HepG2 (cell line): ENCODE measurements around the gene SETD2. TPM values are rescaled to one million over a fixed set of nuclear protein-coding genes. Genes with fewer than 3 reads are reported as not detected.

ENCODE experiments used
- CENPX ChIP-seq: sonication (generic); formaldehyde crosslinking; IDR thresholded peaks from 2 replicates; pipeline ENCODE4 v1.9.0; 2021; ENCODE audit warnings: mild to moderate bottlenecking, missing genetic modification reagents, moderate library complexity
- FOXJ3 ChIP-seq: sonication (generic); formaldehyde crosslinking; IDR thresholded peaks from 2 replicates; pipeline ENCODE4 v1.4.0; 2020; ENCODE audit warnings: missing genetic modification reagents, mild to moderate bottlenecking, borderline replicate concordance
- HES4 ChIP-seq: sonication (generic); formaldehyde crosslinking; IDR thresholded peaks from 2 replicates; pipeline ENCODE4 v1.9.0; 2021; ENCODE audit warnings: mild to moderate bottlenecking, missing genetic modification reagents, borderline replicate concordance
- HNRNPUL1 ChIP-seq: fragments of 200-400 bp; formaldehyde crosslinking; IDR thresholded peaks from 2 replicates; pipeline ENCODE4 v1.6.1; 2017; ENCODE audit warnings: low read depth, mild to moderate bottlenecking, low read length, moderate library complexity
- NCOA5 ChIP-seq: sonication (generic); formaldehyde crosslinking; IDR thresholded peaks from 2 replicates; pipeline ENCODE4 v1.4.0; 2020; ENCODE audit warnings: missing genetic modification reagents
- TGIF2 ChIP-seq: IDR thresholded peaks from 2 replicates; pipeline ENCODE4 v1.6.1; 2016; ENCODE audit warnings: control low read depth, missing compliant biosample characterization
- THRA ChIP-seq: sonication (generic); formaldehyde crosslinking; IDR thresholded peaks from 2 replicates; pipeline ENCODE4 v1.4.0; 2020; ENCODE audit warnings: missing genetic modification reagents, borderline replicate concordance
- TOPORS ChIP-seq: sonication (generic); formaldehyde crosslinking; IDR thresholded peaks from 2 replicates; pipeline ENCODE4 v1.8.0; 2023; ENCODE audit warnings: mild to moderate bottlenecking, missing genetic modification reagents
- U2AF2 ChIP-seq: fragments of 200-400 bp; formaldehyde crosslinking; IDR thresholded peaks from 2 replicates; pipeline ENCODE4 v1.6.1; 2017; ENCODE audit warnings: low read depth, mild to moderate bottlenecking, low read length
- YY1 ChIP-seq: IDR thresholded peaks from 2 replicates; pipeline ENCODE4 v1.6.1; 2011; ENCODE audit warnings: low read length, low read depth, moderate library complexity, mild to moderate bottlenecking; ENCODE audit not compliant: insufficient read depth, insufficient replicate concordance
- ZNF180 ChIP-seq: sonication (generic); formaldehyde crosslinking; IDR thresholded peaks from 2 replicates; pipeline ENCODE4 v1.4.0; 2020; ENCODE audit warnings: low read depth, missing genetic modification reagents, borderline replicate concordance
- ZNF263 ChIP-seq: sonication (generic); formaldehyde crosslinking; IDR thresholded peaks from 2 replicates; pipeline ENCODE4 v1.4.0; 2020; ENCODE audit warnings: missing genetic modification reagents
- ZNF350 ChIP-seq: sonication (generic); formaldehyde crosslinking; IDR thresholded peaks from 2 replicates; pipeline ENCODE4 v1.4.0; 2020; ENCODE audit warnings: mild to moderate bottlenecking, low read depth, missing genetic modification reagents, borderline replicate concordance
- ZNF562 ChIP-seq: sonication (generic); formaldehyde crosslinking; IDR thresholded peaks from 2 replicates; pipeline ENCODE4 v1.8.0; 2022; ENCODE audit warnings: missing genetic modification reagents, borderline replicate concordance
- ZNF687 ChIP-seq: sonication (generic); formaldehyde crosslinking; IDR thresholded peaks from 2 replicates; pipeline ENCODE4 v1.5.1; 2020; ENCODE audit warnings: mild to moderate bottlenecking, missing genetic modification reagents, moderate library complexity
- ZNF777 ChIP-seq: sonication (generic); formaldehyde crosslinking; IDR thresholded peaks from 2 replicates; pipeline ENCODE4 v1.4.0; 2020; ENCODE audit warnings: missing genetic modification reagents
- ZNF780A ChIP-seq: sonication (generic); formaldehyde crosslinking; IDR thresholded peaks from 2 replicates; pipeline ENCODE4 v1.8.0; 2022; ENCODE audit warnings: mild to moderate bottlenecking, missing genetic modification reagents, moderate library complexity
- ZNF816 ChIP-seq: sonication (generic); formaldehyde crosslinking; IDR thresholded peaks from 2 replicates; pipeline ENCODE4 v1.8.0; 2022; ENCODE audit warnings: missing genetic modification reagents, mild to moderate bottlenecking, borderline replicate concordance
- polyA plus RNA-seq, 8 experiments: library from polyadenylated mRNA; depleted of rRNA in 3 of 8; stranded (reverse) in 7 of 8; unstranded in 1 of 8; fragments of >200 nt; fragmentation: Illumina TruSeq in 4 of 8; extraction: Trizol in 4 of 8; gene quantifications; 2 replicates each; pipeline versions ENCODE4 v1.2.1 to v1.2.3, GENCODE V29; 2011 to 2016; ENCODE audit warnings: low read depth in 4 of 8, missing spikeins in 1 of 8, mixed read lengths in 1 of 8; ENCODE audit not compliant: insufficient read depth in 1 of 8
- total RNA-seq, 5 experiments: library from RNA; depleted of rRNA; stranded (reverse); fragments of >200 nt; fragmentation: Illumina TruSeq; extraction: Trizol; gene quantifications; 2 replicates each; pipeline ENCODE4 v1.2.3, GENCODE V29; 2016; ENCODE audit warnings: low read depth in 1 of 5
- TF ChIP-seq, protein P1 (sequence below): sonication (generic); formaldehyde crosslinking; IDR thresholded peaks from 2 replicates; pipeline ENCODE4 v1.4.0; 2020; ENCODE audit warnings: missing genetic modification reagents

Gene SETD2
- total and polyA plus RNA-seq, 2 of the 13 experiments (the other 11 are each of a cell fraction or from before 2014, with no cell fraction given) = 14.2 to 24.2 TPM

DNA sequence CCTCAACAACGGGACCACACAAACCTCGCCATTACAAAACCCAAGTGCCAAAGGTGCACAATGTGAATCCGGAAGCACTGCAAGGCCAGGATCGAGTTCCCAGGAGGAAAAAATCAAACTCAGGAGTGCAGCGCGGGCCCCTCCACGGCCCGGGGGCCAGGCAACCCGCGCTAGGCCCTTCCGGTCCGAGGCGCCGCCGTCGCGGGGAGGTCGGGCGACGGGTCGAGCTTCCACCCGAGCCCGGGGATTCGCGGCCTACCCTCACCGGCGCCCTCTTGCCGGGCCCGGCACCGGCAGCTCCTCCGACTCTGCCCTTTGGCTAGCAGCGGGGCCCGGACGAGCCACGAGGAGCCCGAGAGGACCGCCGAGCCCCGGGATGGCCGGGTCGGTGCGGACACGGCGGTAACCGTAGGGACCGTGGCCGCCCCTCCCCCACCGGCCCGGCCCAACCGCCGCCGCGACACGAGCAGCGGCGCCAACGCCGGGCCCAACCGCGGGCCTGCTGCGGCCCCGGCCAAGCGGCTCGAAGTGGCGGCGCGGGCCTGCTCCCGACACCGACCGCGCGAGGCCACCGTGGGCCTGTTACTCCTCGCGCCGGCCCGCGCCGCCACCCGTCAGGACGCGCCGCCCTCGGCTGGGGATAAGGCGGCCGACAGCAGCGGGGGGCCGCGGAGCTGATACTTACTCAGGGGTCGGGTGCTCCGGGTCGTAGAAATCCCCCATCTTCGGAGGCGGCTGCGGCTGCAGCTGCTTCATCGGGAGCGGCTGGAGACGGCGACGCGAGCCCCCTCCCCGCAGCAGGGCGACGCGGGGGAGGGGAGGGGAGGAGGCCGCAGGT lies 525 bp downstream of the SETD2 start (continued):
- peak; percentile 70 for TF ChIP-seq ZNF777 (CRISPR knock-in tag)
- TF ChIP-seq ZNF687 = peak; percentile 76
- TF ChIP-seq U2AF2 = no peak
- no peak for TF ChIP-seq ZNF350
- TF ChIP-seq NCOA5 (CRISPR knock-in tag) = no peak
- no peak for TF ChIP-seq ZNF562 (CRISPR knock-in tag)
- TF ChIP-seq HNRNPUL1 = no peak
- no peak for TF ChIP-seq CENPX (CRISPR knock-in tag)
- TF ChIP-seq YY1 = no peak
- no peak for TF ChIP-seq TOPORS (CRISPR knock-in tag)
- peak; percentile 42; the same call in 1 of the 2 replicates for TF ChIP-seq ZNF816 (CRISPR knock-in tag)
- peak; percentile 33; the same call in 1 of the 2 replicates for TF ChIP-seq ZNF263
- TF ChIP-seq, protein P1, sequence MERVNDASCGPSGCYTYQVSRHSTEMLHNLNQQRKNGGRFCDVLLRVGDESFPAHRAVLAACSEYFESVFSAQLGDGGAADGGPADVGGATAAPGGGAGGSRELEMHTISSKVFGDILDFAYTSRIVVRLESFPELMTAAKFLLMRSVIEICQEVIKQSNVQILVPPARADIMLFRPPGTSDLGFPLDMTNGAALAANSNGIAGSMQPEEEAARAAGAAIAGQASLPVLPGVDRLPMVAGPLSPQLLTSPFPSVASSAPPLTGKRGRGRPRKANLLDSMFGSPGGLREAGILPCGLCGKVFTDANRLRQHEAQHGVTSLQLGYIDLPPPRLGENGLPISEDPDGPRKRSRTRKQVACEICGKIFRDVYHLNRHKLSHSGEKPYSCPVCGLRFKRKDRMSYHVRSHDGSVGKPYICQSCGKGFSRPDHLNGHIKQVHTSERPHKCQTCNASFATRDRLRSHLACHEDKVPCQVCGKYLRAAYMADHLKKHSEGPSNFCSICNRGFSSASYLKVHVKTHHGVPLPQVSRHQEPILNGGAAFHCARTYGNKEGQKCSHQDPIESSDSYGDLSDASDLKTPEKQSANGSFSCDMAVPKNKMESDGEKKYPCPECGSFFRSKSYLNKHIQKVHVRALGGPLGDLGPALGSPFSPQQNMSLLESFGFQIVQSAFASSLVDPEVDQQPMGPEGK (CRISPR knock-in tag) = no peak; the same call in 1 of the 2 replicates
- no peak for TF ChIP-seq FOXJ3 (CRISPR knock-in tag)
- TF ChIP-seq HES4 (CRISPR knock-in tag) = no peak; the same call in 1 of the 2 replicates
- no peak for TF ChIP-seq THRA (CRISPR knock-in tag)
- no peak for TF ChIP-seq ZNF780A (CRISPR knock-in tag)
- TF ChIP-seq TGIF2 (CRISPR knock-in tag) = no peak; the same call in 1 of the 2 replicates
- TF ChIP-seq ZNF180 (CRISPR knock-in tag) = no peak
